HepG2 (cell line): ENCODE measurements around the gene SCRT2. TPM values are rescaled to one million over a fixed set of nuclear protein-coding genes. Genes with fewer than 3 reads are reported as not detected.
A peak's percentile ranks its signal among the peaks of the same experiment; 100 is the strongest.

Experiments used
- ARHGAP35 ChIP-seq: sonication (generic); formaldehyde crosslinking; IDR thresholded peaks from 2 replicates; pipeline ENCODE4 v1.9.0; 2022; ENCODE audit warnings: mild to moderate bottlenecking, inconsistent platforms, moderate library complexity, missing genetic modification reagents, borderline replicate concordance
- HNRNPUL1 ChIP-seq: fragments of 200-400 bp; formaldehyde crosslinking; IDR thresholded peaks from 2 replicates; pipeline ENCODE4 v1.6.1; 2017; ENCODE audit warnings: low read depth, mild to moderate bottlenecking, low read length, moderate library complexity
- POLR2G ChIP-seq: fragments of 200-400 bp; formaldehyde crosslinking; IDR thresholded peaks from 2 replicates; pipeline ENCODE4 v1.6.1; 2018; ENCODE audit warnings: mild to moderate bottlenecking, low read depth, low read length, moderate library complexity
- SMC3 ChIP-seq: IDR thresholded peaks from 2 replicates; pipeline ENCODE4 v1.6.1; 2011; ENCODE audit warnings: low read length, improper control_type of control experiment
- SNRNP70 ChIP-seq: fragments of 200-400 bp; formaldehyde crosslinking; IDR thresholded peaks from 2 replicates; pipeline ENCODE4 v1.6.1; 2017; ENCODE audit warnings: mild to moderate bottlenecking, low read depth, low read length, moderate library complexity
- ZBTB42 ChIP-seq: sonication (generic); formaldehyde crosslinking; IDR thresholded peaks from 2 replicates; pipeline ENCODE4 v1.5.0; 2020; ENCODE audit warnings: mild to moderate bottlenecking, missing genetic modification reagents
- ZFP36L1 ChIP-seq: sonication (generic); formaldehyde crosslinking; IDR thresholded peaks from 2 replicates; pipeline ENCODE4 v1.8.0; 2022; ENCODE audit warnings: mild to moderate bottlenecking, missing genetic modification reagents, moderate library complexity
- ZNF619 ChIP-seq: sonication (generic); formaldehyde crosslinking; IDR thresholded peaks from 2 replicates; pipeline ENCODE4 v1.4.0; 2020; ENCODE audit warnings: mild to moderate bottlenecking, missing genetic modification reagents
- ZSCAN12 ChIP-seq: sonication (generic); formaldehyde crosslinking; IDR thresholded peaks from 2 replicates; pipeline ENCODE4 v1.9.0; 2021; ENCODE audit warnings: mild to moderate bottlenecking, missing genetic modification reagents
- polyA plus RNA-seq, 8 experiments: library from polyadenylated mRNA; depleted of rRNA in 3 of 8; stranded (reverse) in 7 of 8; unstranded in 1 of 8; fragments of >200 nt; fragmentation: Illumina TruSeq in 4 of 8; extraction: Trizol in 4 of 8; gene quantifications; 2 replicates each; pipeline versions ENCODE4 v1.2.1 to v1.2.3, GENCODE V29; 2011 to 2016; ENCODE audit warnings: low read depth in 4 of 8, missing spikeins in 1 of 8, mixed read lengths in 1 of 8; ENCODE audit not compliant: insufficient read depth in 1 of 8
- total RNA-seq, 5 experiments: library from RNA; depleted of rRNA; stranded (reverse); fragments of >200 nt; fragmentation: Illumina TruSeq; extraction: Trizol; gene quantifications; 2 replicates each; pipeline ENCODE4 v1.2.3, GENCODE V29; 2016; ENCODE audit warnings: low read depth in 1 of 5
- TF ChIP-seq, protein P1 (sequence below): sonication (generic); formaldehyde crosslinking; IDR thresholded peaks from 2 replicates; pipeline ENCODE4 v1.5.1; 2020; ENCODE audit warnings: mild to moderate bottlenecking, missing genetic modification reagents
- TF ChIP-seq, protein P2 (sequence below): sonication (generic); formaldehyde crosslinking; IDR thresholded peaks from 2 replicates; pipeline ENCODE4 v1.5.1; 2020; ENCODE audit warnings: mild to moderate bottlenecking, missing genetic modification reagents, borderline replicate concordance
- TF ChIP-seq, protein P3 (sequence below): sonication (generic); formaldehyde crosslinking; IDR thresholded peaks from 2 replicates; pipeline ENCODE4 v1.4.0; 2020; ENCODE audit warnings: mild to moderate bottlenecking, missing genetic modification reagents
- TF ChIP-seq, protein P4 (sequence below): sonication (generic); formaldehyde crosslinking; IDR thresholded peaks from 2 replicates; pipeline ENCODE4 v1.9.0; 2022; ENCODE audit warnings: missing genetic modification reagents, mild to moderate bottlenecking, borderline replicate concordance
- TF ChIP-seq, protein P5 (sequence below): IDR thresholded peaks from 2 replicates; pipeline ENCODE4 v1.6.1; 2016; ENCODE audit warnings: low read depth, borderline replicate concordance
- TF ChIP-seq, protein P6 (sequence below): sonication (generic); formaldehyde crosslinking; conservative IDR thresholded peaks from 2 replicates; pipeline ENCODE4 v1.8.0; 2022; ENCODE audit warnings: low read depth, missing genetic modification reagents

The SCRT2 gene
- total and polyA plus RNA-seq, 2 of the 13 experiments (the other 11 are each of a cell fraction or from before 2014, with no cell fraction given): not detected

DNA sequence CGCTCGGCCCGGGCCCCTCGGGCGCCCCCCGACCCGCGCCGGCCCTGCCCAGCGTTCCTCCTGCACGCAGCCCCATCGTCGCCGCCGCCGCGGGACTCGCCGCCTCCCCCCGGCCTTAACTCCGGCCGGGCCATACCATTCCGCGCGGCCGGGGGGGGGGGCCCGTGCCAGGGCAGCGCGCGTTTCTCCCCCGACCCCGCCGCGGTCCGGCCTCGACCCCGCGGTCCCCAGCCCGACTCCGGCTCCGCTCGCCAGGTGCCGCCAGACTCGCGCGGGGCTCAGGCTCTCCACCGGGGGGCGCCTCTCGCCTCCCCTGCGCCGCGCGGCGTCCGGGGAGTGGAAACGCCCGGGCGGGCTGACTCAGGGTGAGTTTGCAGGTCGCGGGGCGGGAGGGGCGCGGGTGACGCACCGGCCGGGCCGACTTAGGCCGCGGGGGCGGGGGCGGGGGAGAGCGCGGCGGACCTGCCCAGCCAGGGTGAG, 22.5 kb downstream of the SCRT2 start, which contains the start of gene SRXN1 (continued):
- TF ChIP-seq, protein P1, sequence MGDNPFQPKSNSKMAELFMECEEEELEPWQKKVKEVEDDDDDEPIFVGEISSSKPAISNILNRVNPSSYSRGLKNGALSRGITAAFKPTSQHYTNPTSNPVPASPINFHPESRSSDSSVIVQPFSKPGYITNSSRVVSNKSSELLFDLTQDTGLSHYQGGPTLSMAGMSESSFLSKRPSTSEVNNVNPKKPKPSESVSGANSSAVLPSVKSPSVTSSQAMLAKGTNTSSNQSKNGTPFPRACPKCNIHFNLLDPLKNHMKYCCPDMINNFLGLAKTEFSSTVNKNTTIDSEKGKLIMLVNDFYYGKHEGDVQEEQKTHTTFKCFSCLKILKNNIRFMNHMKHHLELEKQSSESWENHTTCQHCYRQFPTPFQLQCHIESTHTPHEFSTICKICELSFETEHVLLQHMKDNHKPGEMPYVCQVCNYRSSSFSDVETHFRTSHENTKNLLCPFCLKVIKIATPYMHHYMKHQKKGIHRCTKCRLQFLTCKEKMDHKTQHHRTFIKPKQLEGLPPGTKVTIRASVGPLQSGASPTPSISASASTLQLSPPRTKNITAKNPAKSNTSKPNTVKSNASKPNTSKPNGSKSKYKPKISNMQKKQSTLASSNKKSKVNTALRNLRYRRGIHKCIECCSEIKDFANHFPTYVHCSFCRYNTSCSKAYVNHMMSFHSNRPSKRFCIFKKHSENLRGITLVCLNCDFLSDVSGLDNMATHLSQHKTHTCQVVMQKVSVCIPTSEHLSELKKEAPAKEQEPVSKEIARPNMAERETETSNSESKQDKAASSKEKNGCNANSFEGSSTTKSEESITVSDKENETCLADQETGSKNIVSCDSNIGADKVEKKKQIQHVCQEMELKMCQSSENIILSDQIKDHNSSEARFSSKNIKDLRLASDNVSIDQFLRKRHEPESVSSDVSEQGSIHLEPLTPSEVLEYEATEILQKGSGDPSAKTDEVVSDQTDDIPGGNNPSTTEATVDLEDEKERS: no peak
- TF ChIP-seq, protein P2, sequence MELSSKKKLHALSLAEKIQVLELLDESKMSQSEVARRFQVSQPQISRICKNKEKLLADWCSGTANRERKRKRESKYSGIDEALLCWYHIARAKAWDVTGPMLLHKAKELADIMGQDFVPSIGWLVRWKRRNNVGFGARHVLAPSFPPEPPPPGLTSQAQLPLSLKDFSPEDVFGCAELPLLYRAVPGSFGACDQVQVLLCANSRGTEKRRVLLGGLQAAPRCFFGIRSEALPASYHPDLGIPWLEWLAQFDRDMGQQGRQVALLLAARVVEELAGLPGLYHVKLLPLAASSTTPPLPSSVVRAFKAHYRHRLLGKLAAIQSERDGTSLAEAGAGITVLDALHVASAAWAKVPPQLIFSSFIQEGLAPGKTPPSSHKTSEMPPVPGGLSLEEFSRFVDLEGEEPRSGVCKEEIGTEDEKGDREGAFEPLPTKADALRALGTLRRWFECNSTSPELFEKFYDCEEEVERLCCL (CRISPR knock-in tag): no peak
- TF ChIP-seq ARHGAP35 (CRISPR knock-in tag): no peak
- peak; percentile 37; the same call in 1 of the 2 replicates for TF ChIP-seq POLR2G
- no peak for TF ChIP-seq HNRNPUL1
- TF ChIP-seq, protein P3, sequence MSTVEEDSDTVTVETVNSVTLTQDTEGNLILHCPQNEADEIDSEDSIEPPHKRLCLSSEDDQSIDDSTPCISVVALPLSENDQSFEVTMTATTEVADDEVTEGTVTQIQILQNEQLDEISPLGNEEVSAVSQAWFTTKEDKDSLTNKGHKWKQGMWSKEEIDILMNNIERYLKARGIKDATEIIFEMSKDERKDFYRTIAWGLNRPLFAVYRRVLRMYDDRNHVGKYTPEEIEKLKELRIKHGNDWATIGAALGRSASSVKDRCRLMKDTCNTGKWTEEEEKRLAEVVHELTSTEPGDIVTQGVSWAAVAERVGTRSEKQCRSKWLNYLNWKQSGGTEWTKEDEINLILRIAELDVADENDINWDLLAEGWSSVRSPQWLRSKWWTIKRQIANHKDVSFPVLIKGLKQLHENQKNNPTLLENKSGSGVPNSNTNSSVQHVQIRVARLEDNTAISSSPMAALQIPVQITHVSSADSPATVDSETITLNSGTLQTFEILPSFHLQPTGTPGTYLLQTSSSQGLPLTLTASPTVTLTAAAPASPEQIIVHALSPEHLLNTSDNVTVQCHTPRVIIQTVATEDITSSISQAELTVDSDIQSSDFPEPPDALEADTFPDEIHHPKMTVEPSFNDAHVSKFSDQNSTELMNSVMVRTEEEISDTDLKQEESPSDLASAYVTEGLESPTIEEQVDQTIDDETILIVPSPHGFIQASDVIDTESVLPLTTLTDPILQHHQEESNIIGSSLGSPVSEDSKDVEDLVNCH (CRISPR knock-in tag): no peak
- no peak for TF ChIP-seq SNRNP70
- TF ChIP-seq, protein P4, sequence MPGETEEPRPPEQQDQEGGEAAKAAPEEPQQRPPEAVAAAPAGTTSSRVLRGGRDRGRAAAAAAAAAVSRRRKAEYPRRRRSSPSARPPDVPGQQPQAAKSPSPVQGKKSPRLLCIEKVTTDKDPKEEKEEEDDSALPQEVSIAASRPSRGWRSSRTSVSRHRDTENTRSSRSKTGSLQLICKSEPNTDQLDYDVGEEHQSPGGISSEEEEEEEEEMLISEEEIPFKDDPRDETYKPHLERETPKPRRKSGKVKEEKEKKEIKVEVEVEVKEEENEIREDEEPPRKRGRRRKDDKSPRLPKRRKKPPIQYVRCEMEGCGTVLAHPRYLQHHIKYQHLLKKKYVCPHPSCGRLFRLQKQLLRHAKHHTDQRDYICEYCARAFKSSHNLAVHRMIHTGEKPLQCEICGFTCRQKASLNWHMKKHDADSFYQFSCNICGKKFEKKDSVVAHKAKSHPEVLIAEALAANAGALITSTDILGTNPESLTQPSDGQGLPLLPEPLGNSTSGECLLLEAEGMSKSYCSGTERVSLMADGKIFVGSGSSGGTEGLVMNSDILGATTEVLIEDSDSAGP (CRISPR knock-in tag): no peak; the same call in 1 of the 2 replicates
- TF ChIP-seq, protein P5, sequence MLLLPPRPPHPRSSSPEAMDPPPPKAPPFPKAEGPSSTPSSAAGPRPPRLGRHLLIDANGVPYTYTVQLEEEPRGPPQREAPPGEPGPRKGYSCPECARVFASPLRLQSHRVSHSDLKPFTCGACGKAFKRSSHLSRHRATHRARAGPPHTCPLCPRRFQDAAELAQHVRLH: no peak
- peak; percentile 7; the same call in 1 of the 2 replicates for TF ChIP-seq SMC3
- no peak; the same call in 1 of the 2 replicates for TF ChIP-seq ZFP36L1
- peak; percentile 90 for TF ChIP-seq ZSCAN12
- TF ChIP-seq, protein P6, sequence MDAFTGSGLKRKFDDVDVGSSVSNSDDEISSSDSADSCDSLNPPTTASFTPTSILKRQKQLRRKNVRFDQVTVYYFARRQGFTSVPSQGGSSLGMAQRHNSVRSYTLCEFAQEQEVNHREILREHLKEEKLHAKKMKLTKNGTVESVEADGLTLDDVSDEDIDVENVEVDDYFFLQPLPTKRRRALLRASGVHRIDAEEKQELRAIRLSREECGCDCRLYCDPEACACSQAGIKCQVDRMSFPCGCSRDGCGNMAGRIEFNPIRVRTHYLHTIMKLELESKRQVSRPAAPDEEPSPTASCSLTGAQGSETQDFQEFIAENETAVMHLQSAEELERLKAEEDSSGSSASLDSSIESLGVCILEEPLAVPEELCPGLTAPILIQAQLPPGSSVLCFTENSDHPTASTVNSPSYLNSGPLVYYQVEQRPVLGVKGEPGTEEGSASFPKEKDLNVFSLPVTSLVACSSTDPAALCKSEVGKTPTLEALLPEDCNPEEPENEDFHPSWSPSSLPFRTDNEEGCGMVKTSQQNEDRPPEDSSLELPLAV (CRISPR knock-in tag): no peak
- peak; percentile 53; the same call in 1 of the 2 replicates for TF ChIP-seq ZBTB42 (CRISPR knock-in tag)
- no peak for TF ChIP-seq ZNF619 (CRISPR knock-in tag)
